Astrocyte (in vitro differentiated cells and primary cell): ENCODE measurements around the gene CCDC57. TPM values are rescaled to one million over a fixed set of nuclear protein-coding genes. Genes with fewer than 3 reads are reported as not detected.

Experiments used
- DNase-seq: peaks from one replicate; pipeline ENCODE4 v3.0.0-alpha.2; 2010; ENCODE audit warnings: low read depth
- FAIRE-seq: peaks from 2 replicates; lab custom pipeline; 2011; peaks lifted over from hg19 to GRCh38; lab: Jason Lieb, UNC
- H2AFZ ChIP-seq: 2 replicates; pipeline ENCODE4 v1.6.0; 2012; ENCODE audit warnings: low read depth, low read length, inconsistent platforms
- H3K27ac ChIP-seq: 2 replicates; pipeline ENCODE4 v1.5.1; 2011; ENCODE audit warnings: low read depth, low read length, inconsistent platforms
- H3K27me3 ChIP-seq: 2 replicates; pipeline ENCODE4 v1.6.0; 2011; ENCODE audit warnings: low read length, inconsistent platforms; ENCODE audit not compliant: insufficient read depth
- H3K36me3 ChIP-seq: 2 replicates; pipeline ENCODE4 v1.5.1; 2011; ENCODE audit warnings: low read length, inconsistent platforms; ENCODE audit not compliant: insufficient read depth
- H3K4me1 ChIP-seq: 2 replicates; pipeline ENCODE4 v1.5.1; 2011; ENCODE audit warnings: low read length, inconsistent platforms; ENCODE audit not compliant: insufficient read depth
- H3K4me2 ChIP-seq: 2 replicates; pipeline ENCODE4 v1.6.0; 2012; ENCODE audit warnings: low read length, inconsistent platforms
- H3K4me3 ChIP-seq: 2 replicates; pipeline ENCODE4 v1.5.1; 2011; ENCODE audit warnings: low read depth, mild to moderate bottlenecking, low read length, inconsistent platforms; ENCODE audit not compliant: insufficient read depth
- H3K79me2 ChIP-seq: 2 replicates; pipeline ENCODE4 v1.6.0; 2012; ENCODE audit warnings: mild to moderate bottlenecking, low read length, inconsistent platforms; ENCODE audit not compliant: insufficient read depth
- H3K9ac ChIP-seq: 2 replicates; pipeline ENCODE4 v1.6.0; 2012; ENCODE audit warnings: mild to moderate bottlenecking, low read length, inconsistent platforms
- H3K9me3 ChIP-seq: 2 replicates; pipeline ENCODE4 v1.5.1; 2012; ENCODE audit warnings: low read depth, mild to moderate bottlenecking, low read length, inconsistent platforms; ENCODE audit not compliant: insufficient read depth
- H4K20me1 ChIP-seq: 2 replicates; pipeline ENCODE4 v1.6.0; 2012; ENCODE audit warnings: low read length, inconsistent platforms; ENCODE audit not compliant: insufficient read depth
- H3K27ac Mint-ChIP-seq: one replicate; pipeline ENCODE4 v1.8.0; 2021; ENCODE audit warnings: mild to moderate bottlenecking, mixed read lengths; ENCODE audit not compliant: unreplicated experiment
- H3K27me3 Mint-ChIP-seq: one replicate; pipeline ENCODE4 v1.8.0; 2021; ENCODE audit warnings: low read depth, mixed read lengths; ENCODE audit not compliant: unreplicated experiment
- H3K36me3 Mint-ChIP-seq: one replicate; pipeline ENCODE4 v1.8.0; 2021; ENCODE audit warnings: low read depth, mixed read lengths; ENCODE audit not compliant: unreplicated experiment
- H3K4me1 Mint-ChIP-seq: one replicate; pipeline ENCODE4 v1.8.0; 2021; ENCODE audit warnings: low read depth, mixed read lengths; ENCODE audit not compliant: unreplicated experiment
- H3K4me3 Mint-ChIP-seq: one replicate; pipeline ENCODE4 v1.8.0; 2021; ENCODE audit warnings: mild to moderate bottlenecking, moderate library complexity, mixed read lengths; ENCODE audit not compliant: unreplicated experiment
- H3K9me3 Mint-ChIP-seq: one replicate; pipeline ENCODE4 v1.8.0; 2021; ENCODE audit warnings: mild to moderate bottlenecking, mixed read lengths; ENCODE audit not compliant: unreplicated experiment
- CTCF ChIP-seq: IDR thresholded peaks from 2 replicates; pipeline ENCODE4 v1.5.1; 2011; ENCODE audit warnings: low read depth, mild to moderate bottlenecking, inconsistent platforms, low read length, moderate library complexity; ENCODE audit not compliant: insufficient read depth
- EZH2 ChIP-seq: IDR thresholded peaks from 2 replicates; pipeline ENCODE4 v1.6.1; 2012; ENCODE audit warnings: mild to moderate bottlenecking, low read length, inconsistent platforms; ENCODE audit not compliant: insufficient read depth
- total RNA-seq: library from RNA; stranded (reverse); gene quantifications from 2 replicates; pipeline ENCODE4 v1.2.1, GENCODE V29; 2021

The CCDC57 gene
- total RNA-seq, 1 donor from 2014 or later: 20.4 TPM

GRCh38 chr17:82247856-82248671 lies 35.4 kb upstream of the CCDC57 start:
- H3K27ac Mint-ChIP-seq: peak overlapping the region; percentile 29
- Histone ChIP-seq H3K79me2 (peaks cover 83% of the 10 kb centered on the region), H3K36me3 (peaks cover 59% of the 10 kb centered on the region)

GRCh38 chr17:82247182-82247823 lies 34.7 kb upstream of the CCDC57 start:
- FAIRE-seq (no peak), DNase-seq (no peak)
- Histone ChIP-seq H3K4me3 (no peak overlapping the region), H3K27me3 (no peaks in the 10 kb centered on the region), H3K9ac (peak overlapping the region; percentile 37), H3K9me3 (no peaks in the 10 kb centered on the region), H3K4me1 (peaks cover 31% of the 10 kb centered on the region), H3K36me3 (peaks cover 51% of the 10 kb centered on the region), H2AFZ (no peak overlapping the region), H3K79me2 (peaks cover 83% of the 10 kb centered on the region), H3K27ac (peak overlapping the region; percentile 71), H3K4me2 (peak overlapping the region; percentile 49), H4K20me1 (peaks cover 100% of the 10 kb centered on the region)
- Mint-ChIP-seq H3K27me3 (no peaks in the 10 kb centered on the region), H3K36me3 (peaks cover 33% of the 10 kb centered on the region), H3K27ac (peak overlapping the region; percentile 85), H3K9me3 (no peaks in the 10 kb centered on the region), H3K4me3 (no peak overlapping the region), H3K4me1 (peaks cover 12% of the 10 kb centered on the region)
- TF ChIP-seq EZH2 (no peak), CTCF (no peak)

More at GRCh38 chr17:82247856-82248671, 35.4 kb upstream of the CCDC57 start:
- Histone ChIP-seq H3K9ac (no peak overlapping the region), H4K20me1 (peaks cover 100% of the 10 kb centered on the region), H3K27ac (no peak overlapping the region), H3K27me3 (no peaks in the 10 kb centered on the region), H3K4me1 (peaks cover 24% of the 10 kb centered on the region), H2AFZ (no peak overlapping the region), H3K9me3 (no peaks in the 10 kb centered on the region), H3K4me3 (no peak overlapping the region), H3K4me2 (peak overlapping the region; percentile 49)
- H3K4me1 Mint-ChIP-seq: peaks cover 9% of the 10 kb centered on the region
- H3K36me3 Mint-ChIP-seq: peaks cover 37% of the 10 kb centered on the region
- no peak for DNase-seq
- H3K9me3 Mint-ChIP-seq: no peaks in the 10 kb centered on the region
- no peaks in the 10 kb centered on the region for H3K27me3 Mint-ChIP-seq
- no peak overlapping the region for H3K4me3 Mint-ChIP-seq
- FAIRE-seq: no peak
- TF ChIP-seq EZH2: no peak
- TF ChIP-seq CTCF: no peak
